GM03348 (cell line): ENCODE results near the gene E2F1.
A peak's percentile ranks its signal among the peaks of the same experiment; 100 is the strongest.
"Not testable (repeated sequence)": the region's sequence is repeated elsewhere in the genome, so short reads cannot be mapped to it uniquely, and the experiment has no call there.

Experiments used
- DNase-seq: peaks from one replicate; pipeline ENCODE4 v3.0.0; 2012; ENCODE audit warnings: low spot score

The E2F1 gene

DNA sequence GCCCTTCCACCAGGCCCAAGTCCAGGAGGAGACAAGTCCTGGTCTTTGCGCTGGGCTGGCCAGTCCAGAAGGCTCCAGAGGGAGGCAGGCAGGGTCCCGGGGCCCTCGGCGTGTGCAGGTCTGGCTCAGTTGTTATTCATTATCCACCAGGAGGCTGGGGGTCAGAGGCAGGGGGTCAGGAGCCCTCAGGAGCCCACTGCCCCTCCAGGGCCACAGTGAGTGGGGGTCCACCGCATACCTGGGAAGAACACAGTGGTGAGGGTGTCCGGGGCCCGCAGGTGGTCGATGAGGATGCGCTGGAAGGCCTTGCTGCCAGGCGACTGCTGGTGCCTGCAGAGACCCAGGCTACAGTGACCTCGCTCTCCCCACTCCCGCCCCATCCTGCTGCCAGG is 28.5 kb downstream of the E2F1 start:
- no peak for DNase-seq

DNA sequence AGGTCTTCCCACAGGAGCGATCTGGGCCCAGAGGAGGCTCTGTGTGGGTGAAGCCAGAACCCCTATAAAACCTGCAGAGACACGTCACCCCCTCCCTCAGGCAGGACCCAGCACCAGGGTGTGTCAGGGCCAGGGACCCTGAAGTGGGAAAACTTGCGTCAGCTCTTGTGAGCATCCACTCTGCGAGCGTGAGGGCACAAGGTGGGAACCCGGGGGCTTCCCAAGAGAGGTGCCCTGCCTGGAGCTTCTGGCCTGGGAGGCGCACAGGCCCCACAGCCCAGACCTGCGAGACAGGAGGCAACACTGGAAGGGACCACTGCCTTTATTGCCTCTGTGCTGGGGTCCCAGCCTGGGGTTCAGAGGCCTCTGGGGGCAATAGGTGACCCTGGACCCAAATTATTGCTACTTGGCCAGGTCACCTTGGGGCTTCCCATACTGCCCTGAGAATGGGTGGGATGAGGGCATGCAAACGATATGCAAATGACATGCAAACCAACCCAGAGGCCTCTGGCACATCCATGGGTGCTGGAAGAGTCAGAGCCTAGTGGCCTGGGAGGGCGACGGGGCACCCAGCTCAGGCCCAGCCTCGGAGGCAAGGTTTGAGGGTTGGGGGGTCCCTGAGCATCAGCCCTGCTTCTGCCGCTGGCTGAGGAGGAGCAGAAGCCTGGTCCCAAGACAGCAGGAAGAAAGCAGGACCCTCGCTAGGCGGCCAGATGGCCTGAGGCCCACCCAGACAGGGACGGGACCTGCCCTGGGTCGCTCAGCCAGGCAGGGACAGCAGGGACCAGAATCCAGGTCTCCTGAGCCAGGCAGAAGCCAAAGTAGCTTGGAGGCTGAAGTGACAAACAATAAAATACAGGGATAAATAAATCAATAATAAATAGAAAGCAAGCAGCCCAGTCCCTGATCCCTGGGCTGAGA is 29.1 kb downstream of the E2F1 start:
- DNase-seq: no peak

DNA sequence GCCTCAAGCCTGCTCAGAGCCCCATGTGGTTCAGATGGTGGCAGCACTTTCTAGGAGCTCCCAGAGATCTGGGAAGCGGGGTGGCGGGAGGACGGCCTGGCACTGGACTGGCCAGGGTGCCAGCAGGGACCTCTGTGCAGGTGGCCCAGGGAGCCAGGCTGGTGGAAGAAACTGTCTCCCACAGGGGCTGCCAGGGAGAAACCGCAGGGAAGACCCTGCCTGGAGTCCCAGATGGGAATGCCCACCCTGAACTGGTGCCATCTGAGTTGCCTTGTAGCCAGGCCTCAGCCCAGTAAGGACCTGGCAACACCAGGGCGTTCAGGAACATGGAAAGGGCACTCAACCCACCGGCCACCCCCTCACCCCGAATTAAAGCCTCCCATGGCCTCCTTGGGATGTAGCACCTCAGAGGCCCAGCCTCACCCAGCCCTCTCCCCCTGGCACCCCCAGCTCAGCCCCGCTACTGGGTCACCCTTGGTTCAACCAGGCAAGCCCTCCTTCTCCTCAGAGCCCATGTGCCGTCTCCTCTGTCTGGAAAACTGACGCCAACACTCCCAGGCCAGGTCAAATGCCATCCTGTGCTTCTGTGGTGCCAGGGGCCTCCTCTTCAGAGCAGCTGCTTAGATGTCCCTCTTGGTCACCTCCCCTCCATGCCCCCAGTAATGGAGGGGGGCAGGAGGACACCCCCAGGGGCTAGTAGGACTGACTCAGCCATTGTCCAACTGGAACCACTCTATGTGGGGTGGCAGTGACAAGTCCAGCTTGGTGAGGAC is 30.0 kb downstream of the E2F1 start:
- DNase-seq: no peak

DNA sequence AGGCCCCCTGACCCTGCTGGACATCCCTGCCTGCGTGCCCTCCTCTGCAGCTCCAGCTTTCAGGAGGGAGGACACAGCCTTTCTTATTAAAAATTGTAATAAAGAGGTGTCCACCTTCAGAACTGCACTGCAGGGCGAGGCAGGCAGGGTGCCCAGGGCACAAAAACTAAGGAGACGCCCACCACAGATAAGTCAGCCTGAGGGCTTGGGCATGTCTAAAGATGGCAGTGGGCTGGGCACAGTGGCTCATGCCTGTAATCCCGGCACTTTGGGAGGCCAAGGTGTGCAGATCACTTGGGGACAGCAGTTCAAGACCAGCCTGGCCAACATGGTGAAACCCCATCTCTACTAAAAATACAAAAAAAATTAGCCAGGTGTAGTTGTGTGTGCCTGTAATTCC is 31.0 kb downstream of the E2F1 start:
- DNase-seq: no peak

DNA sequence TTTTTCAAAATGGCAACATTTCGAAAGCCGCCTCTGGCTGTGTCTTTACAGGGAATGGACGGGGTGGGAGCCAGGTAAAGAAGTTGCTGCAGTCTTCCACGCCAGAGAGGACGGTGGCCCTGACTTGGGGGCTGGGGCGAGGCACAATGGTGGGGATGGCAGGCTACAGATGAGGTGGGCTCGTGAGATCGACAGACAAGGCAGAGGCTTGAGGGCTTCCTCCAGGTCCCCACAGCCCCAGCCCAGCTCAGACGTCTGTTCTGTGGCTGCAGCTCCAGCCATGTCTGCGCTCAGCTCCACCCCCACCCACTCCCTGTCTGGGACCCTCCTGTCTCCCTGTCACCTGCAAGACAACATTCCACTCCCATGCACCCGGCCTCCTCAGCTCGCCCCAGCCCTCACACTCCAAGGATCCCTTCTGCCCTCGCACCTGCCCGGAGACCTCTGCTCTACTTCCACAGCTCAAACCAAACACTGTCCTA is 31.5 kb downstream of the E2F1 start:
- DNase-seq: no peak

DNA sequence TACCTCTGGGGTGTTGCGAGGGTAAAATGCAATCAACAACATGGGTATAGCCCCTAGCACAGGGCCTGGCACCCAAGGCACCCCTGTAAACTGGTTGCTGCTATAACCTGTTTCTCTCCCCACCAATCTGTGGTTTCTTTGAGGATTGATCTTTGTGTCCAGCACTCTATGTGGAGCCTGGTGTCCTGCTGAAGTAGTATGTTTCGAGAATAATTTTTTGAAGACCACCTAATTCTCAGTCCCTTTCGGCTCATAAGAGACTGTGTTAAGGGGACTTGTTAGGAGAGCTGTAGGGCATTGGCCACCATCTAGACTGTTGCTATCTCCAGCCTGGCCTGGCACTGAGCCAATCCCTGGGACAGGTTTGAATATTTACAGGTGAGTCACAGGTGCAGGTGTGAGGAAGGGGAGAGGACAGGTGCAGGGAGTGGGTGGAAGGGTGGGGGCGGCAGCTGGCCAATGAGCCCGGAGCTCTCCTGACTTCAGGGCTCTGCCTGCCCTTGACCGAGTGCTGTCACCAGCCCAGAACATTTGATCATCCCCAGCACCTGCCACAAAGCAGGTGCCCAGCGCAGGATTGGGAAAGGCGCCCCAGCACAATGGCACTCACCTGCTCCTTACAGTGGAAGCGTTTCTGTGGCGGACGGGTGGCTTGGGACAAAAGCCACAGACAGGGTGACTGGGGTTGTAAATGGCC is 32.1 kb downstream of the E2F1 start:
- no peak for DNase-seq

DNA sequence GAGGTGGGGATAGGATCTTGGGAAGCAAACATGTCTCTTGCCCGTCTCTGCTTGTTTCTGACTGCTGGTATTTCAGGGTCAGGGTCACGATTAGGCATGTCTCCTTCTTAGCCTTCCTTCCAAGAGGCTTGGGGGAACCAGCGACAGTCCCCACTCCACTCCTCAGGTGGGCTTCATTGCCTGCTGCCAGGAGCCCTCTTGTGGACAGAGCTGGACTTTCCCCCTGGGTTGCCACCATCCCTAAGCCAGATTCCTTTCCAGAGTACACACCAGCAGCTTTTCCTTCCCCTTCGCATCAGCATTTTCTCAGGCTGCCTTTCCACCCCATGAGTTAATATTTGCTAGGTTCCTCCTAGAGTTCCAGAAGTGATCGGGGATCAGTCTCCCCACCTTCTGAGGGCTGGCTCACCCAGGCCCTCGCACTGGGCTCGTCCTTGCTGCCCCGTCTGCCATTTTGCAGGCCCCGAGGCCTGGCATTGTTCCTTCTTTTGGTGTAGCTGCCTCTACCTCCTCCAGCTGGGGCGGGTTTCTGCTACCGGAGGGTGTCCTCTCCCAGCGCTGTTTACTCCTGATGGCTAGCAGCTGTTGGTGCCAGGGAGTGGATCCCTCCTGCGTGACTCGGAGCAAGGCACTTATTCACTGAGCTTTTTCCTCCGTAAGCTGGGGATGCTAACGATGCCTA is 32.8 kb downstream of the E2F1 start:
- DNase-seq: peak; percentile 87

DNA sequence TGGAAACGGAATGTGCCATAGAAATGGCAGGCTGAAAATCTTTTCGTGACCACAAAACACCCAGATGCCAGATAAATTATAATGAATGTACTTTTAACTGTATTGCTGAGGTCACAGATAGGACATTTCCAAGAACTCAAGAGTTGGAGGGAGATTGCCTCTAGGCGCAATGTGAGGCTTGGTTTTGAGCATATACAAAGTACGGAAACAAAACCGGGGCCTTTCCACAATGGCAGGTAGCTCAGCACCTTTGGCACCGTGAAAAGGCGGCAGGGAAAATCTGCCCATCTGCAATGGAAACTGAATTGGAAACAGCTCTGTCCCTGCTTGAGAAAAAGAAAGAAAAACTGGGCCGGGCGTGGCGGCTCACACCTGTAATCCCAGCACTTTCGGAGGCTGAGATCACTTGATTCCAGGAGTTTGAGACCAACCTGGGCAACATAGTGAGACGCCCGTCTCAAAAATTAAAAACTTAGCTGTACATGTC is 34.6 kb downstream of the E2F1 start:
- DNase-seq: no peak

DNA sequence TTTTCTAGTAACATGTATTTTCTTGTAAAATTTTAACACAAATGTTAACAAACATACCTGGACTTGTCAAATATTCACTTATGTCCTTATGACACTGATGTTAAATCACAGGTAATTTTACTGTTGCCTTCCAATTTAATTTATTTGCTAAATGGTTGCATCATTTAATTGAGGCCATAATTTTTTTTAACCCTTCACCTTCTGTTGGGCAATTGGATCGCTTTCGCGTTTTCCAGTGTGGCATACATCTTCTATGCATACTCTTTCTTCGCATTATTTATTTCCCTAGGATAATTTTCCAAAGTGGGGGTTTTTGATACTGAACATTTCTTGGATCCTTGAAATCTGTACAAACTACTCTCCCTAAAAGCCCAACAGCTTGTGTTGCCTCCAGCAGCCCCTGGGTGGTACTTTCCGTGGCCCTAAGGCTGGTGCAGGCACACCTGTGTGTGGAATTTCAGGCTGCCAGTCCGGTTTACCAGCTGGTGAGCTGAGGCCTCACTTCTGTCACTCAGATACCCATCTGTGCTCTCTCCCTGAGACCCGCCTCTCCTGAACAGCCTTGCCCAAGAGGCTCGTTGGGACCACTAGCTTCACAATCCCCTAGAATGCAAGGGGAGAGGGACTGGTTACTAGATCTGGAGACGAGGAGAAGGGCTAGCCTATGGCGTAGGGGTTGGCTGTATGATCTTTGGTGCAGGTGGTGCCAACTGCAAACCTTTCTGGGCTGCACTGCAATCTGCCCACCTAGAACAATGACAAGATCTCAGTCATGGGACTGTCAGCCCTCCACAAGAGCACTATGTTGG is 35.2 kb downstream of the E2F1 start:
- no peak for DNase-seq

DNA sequence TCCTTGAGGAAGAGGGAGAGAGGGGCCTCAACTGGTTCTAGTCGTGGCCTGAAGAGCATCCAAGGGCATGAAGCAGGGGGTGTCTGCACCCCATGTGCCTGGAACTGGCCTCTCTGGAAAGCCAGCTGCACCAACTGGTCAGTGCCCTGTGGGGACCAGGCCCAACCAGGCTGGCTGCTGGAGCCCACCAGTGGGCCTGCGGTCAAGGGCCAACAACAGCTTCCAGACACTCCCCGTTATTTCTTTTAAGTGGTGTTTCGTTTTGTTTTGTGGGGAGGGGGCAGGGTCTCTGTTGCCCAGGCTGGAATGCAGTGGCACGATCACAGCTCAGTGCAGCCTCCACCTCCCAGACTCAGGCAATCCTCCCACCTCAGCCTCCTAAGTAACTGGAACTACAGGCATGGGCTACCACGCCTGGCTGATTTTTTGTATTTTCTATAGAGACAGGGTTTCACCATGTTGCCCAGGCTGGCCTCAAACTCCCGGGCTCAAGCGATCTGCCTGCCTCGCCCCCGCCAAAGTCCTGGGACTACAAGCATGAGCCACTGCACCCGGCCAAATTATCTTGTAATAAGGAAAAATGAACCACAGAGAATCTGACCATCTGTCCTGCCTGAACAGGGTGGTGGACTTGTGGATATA is 36.0 kb downstream of the E2F1 start:
- no peak for DNase-seq

DNA sequence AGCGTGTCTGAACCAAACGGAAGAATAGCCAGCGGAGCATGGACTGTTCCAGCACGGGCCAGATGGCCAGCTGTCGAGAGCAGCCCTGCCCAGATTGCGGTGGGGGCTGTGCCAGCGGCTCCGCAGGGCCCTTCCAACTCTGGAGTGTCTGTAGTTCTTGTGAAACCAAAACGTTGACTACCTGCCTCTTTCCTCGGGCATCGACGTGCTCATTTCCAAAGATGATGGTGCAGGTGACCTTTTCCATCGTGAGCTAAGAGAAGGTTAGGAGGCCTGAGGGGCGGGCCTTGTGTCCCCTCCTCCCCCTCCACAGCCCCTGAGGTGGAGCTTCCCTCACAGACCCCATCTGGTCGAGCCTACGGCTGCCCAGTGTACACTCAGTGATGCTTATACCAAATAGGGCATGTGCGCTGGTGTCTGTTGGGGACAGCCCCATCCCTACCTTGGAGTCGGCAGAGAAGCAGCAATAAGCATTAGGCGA is 36.9 kb downstream of the E2F1 start:
- DNase-seq: peak; percentile 54

DNA sequence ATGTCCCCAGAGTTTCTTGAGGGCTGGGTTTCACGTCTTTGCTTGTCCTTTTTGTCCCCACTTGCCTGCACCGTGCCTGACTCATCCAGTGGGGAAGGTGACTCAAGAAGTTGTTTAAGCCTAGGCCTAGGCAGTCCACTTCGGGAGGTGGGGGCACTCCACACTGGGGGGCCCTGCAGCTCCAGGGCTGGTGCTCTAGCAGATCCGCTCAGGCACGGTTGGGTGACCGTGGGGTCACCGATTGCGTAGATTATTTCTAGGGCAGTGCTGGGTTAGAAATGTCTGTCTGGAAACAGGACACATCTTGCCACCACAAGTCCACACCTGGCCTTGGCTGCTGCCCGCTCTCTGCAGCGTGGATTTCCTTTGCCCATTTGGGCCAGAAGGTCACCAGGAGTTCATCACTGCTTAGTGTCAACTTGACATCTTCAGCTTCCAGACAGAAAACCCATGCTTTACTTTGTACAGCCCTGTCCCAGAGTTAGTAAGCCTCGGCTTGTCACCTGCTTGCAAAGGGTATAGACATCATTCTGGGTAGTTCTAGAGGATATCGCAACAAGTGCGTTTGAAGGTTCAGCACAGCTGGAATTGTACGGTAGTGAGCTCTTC is 37.7 kb downstream of the E2F1 start:
- DNase-seq: no peak

DNA sequence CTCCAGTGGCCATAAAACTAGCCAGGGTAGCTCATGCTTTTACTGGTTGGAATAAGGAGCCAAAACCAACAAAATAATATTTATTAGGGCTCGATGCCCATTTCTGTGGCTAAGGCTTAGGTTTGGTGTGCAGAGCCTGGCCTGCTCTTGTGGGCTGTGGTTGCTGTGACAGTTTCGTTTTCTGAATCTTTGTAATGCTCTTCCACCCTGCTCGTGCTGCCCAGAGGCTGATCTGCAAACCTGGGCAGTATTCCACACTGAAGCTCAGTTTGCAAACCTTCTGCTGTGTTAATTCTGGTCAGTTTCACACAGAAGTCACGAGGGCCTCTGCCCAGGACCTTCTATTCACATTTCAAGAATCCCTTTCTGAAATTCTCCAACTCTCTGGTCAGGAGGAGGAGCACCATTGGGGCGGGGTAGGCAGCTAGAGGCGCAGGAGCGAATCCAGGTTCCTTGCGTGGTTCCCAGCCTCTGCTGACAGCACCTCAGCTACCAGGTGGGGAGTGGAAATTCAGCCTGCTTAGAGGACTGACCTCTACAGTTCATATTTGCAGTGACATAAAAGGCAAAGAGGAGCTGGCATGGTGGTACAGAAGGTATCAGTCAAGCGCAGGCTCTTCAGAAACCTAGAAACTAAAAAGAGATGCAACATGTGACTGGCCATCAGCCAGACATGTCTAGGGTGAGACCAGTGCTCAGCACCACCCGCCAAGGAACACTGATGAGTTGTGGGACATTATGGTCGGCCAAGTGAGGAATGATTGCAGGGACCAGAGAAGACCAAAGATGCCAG is 38.4 kb downstream of the E2F1 start:
- DNase-seq: peak; percentile 72

DNA sequence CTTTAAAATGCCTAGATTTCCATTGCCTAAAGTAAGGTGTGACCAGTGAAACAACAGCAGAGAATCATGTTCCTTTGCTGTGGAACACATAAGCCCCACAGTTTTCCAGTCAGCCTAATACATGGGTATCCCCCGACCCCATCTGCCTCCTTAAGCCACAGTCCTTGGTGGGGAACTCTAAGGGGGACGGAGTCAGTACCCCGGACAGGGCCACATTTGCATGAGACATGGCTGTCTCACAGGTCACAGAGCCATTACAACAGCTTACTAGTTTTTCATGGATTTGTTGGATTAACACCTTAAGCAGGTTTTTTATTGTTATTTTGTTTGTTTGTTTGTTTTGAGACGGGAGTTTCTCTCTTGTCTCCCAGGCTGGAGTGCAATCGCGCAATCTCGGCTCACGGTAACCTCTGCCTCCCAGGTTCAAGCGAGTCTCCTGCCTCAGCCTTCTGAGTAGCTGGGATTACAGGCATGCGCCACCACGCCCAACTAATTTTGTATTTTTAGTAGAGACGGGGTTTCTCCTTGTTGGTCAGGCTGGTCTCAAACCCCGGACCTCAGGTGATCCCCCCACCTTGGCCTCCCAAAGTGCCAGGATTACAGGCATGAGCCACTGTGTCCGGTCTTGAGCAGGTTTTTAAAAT is 39.1 kb downstream of the E2F1 start:
- DNase-seq: not testable (repeated sequence)

DNA sequence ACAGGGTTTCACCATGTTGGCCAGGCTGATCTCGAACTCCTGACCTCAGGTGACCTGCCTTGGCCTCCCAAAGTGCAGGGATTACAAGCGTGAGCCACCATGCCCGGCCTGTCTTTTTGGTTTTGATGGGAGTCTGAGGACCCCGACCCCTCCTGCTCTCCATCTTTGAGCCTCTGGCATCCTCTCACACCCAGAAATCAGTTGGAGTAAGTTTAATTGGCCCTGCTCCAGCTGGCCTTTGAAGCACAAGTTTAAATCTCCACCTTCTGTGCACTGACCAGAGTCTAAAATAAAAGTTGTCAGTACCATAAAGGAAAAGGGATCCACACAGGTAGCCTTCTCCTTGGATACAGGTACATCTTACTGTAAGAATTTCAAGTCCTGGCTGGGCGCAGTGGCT is 40.0 kb downstream of the E2F1 start:
- DNase-seq: no peak

DNA sequence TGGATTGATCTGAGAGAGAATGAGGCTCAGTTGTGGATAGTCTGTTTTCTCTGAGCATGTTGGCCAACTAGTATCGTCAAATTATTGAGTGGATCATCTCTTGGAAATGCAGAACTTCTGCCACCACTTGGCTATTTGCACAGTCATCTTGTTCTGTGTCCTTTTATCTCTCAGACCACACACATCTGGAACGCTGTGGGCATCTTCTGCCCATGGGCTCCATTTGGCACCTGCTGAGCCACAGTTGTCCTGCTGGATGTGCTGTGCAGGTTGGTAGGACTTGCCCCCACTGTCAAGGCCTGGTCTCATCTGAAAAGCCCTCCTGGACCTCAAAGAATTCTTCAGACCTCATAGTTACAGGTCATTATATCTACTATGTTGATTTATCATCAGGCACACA is 40.8 kb downstream of the E2F1 start:
- DNase-seq: no peak

DNA sequence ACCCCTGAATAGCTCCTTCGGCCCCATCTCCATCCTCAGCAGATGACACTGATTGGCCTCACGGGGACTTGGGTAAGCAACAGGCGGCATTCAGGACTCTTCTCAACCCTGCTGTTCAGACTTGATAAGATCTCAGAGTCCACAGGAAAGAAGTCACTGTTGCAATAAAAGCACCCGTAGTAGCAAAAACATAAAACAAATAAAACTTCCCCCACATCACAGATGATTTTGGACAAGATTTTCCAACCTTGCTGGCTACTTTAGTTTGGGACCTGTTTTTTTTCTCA is 41.2 kb downstream of the E2F1 start:
- DNase-seq: no peak

DNA sequence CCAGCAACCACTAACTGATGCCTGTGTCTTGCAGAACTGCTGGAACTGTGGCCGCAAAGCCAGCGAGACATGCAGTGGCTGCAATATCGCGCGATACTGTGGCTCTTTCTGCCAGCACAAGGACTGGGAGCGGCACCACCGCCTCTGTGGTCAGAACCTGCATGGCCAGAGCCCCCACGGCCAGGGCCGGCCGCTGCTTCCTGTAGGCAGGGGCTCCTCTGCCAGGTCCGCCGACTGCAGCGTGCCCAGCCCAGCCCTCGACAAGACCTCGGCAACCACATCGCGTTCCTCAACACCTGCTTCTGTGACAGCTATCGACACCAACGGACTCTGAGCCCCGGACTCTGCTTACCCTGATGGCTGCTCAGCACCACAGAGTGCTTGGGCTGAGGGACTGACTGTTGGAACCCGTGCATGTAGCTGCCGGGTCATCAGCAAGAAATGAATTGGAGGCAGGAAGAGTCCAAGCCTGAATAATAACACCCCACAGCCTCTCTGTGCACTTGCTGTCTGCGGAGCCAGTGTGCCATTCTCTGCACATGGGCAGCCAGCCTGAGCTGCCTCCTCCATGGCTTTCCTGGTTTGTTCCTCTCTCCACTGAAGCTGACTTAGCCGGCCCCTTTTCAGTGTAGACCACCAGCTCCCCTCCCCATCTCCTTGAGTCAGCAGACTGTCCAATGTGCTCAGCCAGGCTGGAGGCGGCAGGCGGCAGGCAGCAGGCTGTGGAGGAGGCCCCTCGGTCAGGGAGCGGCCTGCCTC is 41.7 kb downstream of the E2F1 start:
- no peak for DNase-seq
